K562 (cell line): ENCODE data around the gene ZBTB9. TPM values are rescaled to one million over a fixed set of nuclear protein-coding genes. Genes with fewer than 3 reads are reported as not detected.
A peak's percentile ranks its signal among the peaks of the same experiment; 100 is the strongest.

Source experiments
- ARNT ChIP-seq, 2 experiments: fragments of 450-650 bp; IDR thresholded peaks; 2 replicates each; pipeline ENCODE4 v1.6.1; 2016; ENCODE audit warnings: mild to moderate bottlenecking in 1 of 2
- ATF1 ChIP-seq, 2 experiments: fragments of 450-650 bp in 1 of 2; IDR thresholded peaks; 2 replicates each; pipeline ENCODE4 v1.6.1; 2016; ENCODE audit warnings: missing compliant biosample characterization in 1 of 2, missing genetic modification characterization in 1 of 2
- DPF2 ChIP-seq: fragments of 450-650 bp; IDR thresholded peaks from 2 replicates; pipeline ENCODE4 v1.6.1; 2016
- ETV1 ChIP-seq: fragments of 450-650 bp; conservative IDR thresholded peaks from 2 replicates; pipeline ENCODE4 v1.6.1; 2016; ENCODE audit warnings: missing genetic modification characterization, control low read depth, low read depth, missing compliant biosample characterization
- KDM1A ChIP-seq, 2 experiments: fragments of 450-650 bp; IDR thresholded peaks; 2 replicates each; pipeline ENCODE4 v1.6.1; 2016; ENCODE audit warnings: mild to moderate bottlenecking in 2 of 2
- MYBL2 ChIP-seq, 2 experiments: fragments of 450-650 bp in 1 of 2; sonication (generic) in 1 of 2; formaldehyde crosslinking in 1 of 2; IDR thresholded peaks; 2 replicates each; pipeline versions ENCODE4 v1.6.1 to v1.8.1; 2017 to 2022; ENCODE audit warnings: borderline replicate concordance in 1 of 2, inconsistent platforms in 1 of 2, low read depth in 1 of 2, mild to moderate bottlenecking in 1 of 2, missing genetic modification reagents in 1 of 2, moderate library complexity in 1 of 2
- POLR2B ChIP-seq: fragments of 450-650 bp; IDR thresholded peaks from 2 replicates; pipeline ENCODE4 v1.6.1; 2018; ENCODE audit warnings: low read depth; ENCODE audit not compliant: partially characterized antibody
- SAP30 ChIP-seq: fragments of 200-600 bp; sonication (generic); IDR thresholded peaks from 2 replicates; pipeline ENCODE4 v1.6.1; 2012; ENCODE audit warnings: borderline replicate concordance, low read depth, mild to moderate bottlenecking, moderate library complexity, low read length, control low read depth, inconsistent platforms; ENCODE audit not compliant: insufficient read depth, poor library complexity, severe bottlenecking
- STAT5B ChIP-seq: fragments of 250-450 bp; sonication (Bioruptor Pico); IDR thresholded peaks from 2 replicates; pipeline ENCODE4 v1.8.0; 2021; ENCODE audit warnings: mild to moderate bottlenecking, inconsistent platforms
- TAF7 ChIP-seq: fragments of 450-650 bp; IDR thresholded peaks from 2 replicates; pipeline ENCODE4 v1.6.1; 2016; ENCODE audit warnings: missing genetic modification characterization, missing compliant biosample characterization
- TEAD4 ChIP-seq, 2 experiments: sonication (generic) in 1 of 2; formaldehyde crosslinking in 1 of 2; IDR thresholded peaks; 2 replicates each; pipeline versions ENCODE4 v1.6.1 to v1.8.0; 2012 to 2022; ENCODE audit warnings: borderline replicate concordance in 1 of 2, inconsistent platforms in 1 of 2, low read length in 1 of 2, mild to moderate bottlenecking in 1 of 2, missing genetic modification reagents in 1 of 2
- ZNF24 ChIP-seq: fragments of 450-650 bp; IDR thresholded peaks from 2 replicates; pipeline ENCODE4 v1.6.1; 2016
- polyA plus RNA-seq, 8 experiments: library from polyadenylated mRNA; depleted of rRNA in 4 of 8; stranded (reverse) in 5 of 8; unstranded in 3 of 8; fragments of >200 nt; fragmentation: Nextera tagmentation in 2 of 8; fragmentation: Illumina TruSeq in 1 of 8; extraction: Ambion mirVana in 2 of 8; extraction: Trizol in 1 of 8; gene quantifications; 2 replicates each; pipeline versions ENCODE4 v1.2.1 to v1.2.3, GENCODE V29; 2011 to 2014; ENCODE audit warnings: inconsistent platforms in 1 of 8, missing spikeins in 1 of 8
- total RNA-seq, 7 experiments: library from RNA; depleted of rRNA in 6 of 7; stranded (reverse); fragments of >200 nt in 6 of 7; fragmentation: Illumina TruSeq in 2 of 7; extraction: Trizol in 2 of 7; gene quantifications; 2 replicates each; pipeline versions ENCODE4 v1.2.1 to v1.2.3, GENCODE V29; 2011 to 2021; ENCODE audit warnings: low replicate concordance in 1 of 7
- TF ChIP-seq, protein P1 (sequence below): fragments of 450-650 bp; IDR thresholded peaks from 2 replicates; pipeline ENCODE4 v1.6.1; 2016
- TF ChIP-seq, protein P2 (sequence below), 2 experiments: IDR thresholded peaks; 2 replicates each; pipeline ENCODE4 v1.6.1; 2012; ENCODE audit warnings: improper control_type of control experiment in 2 of 2, low read depth in 2 of 2, low read length in 2 of 2, borderline replicate concordance in 1 of 2
- TF ChIP-seq, protein P3 (sequence below): fragments of 450-650 bp; conservative IDR thresholded peaks from 2 replicates; pipeline ENCODE4 v1.6.1; 2016; ENCODE audit warnings: missing genetic modification characterization, low read depth, mild to moderate bottlenecking, control low read depth, missing compliant biosample characterization
- TF ChIP-seq, protein P4 (sequence below): fragments of 250-450 bp; sonication (Bioruptor Pico); IDR thresholded peaks from 2 replicates; pipeline ENCODE4 v1.4.0; 2020; ENCODE audit warnings: borderline replicate concordance
- TF ChIP-seq, protein P5 (sequence below): fragments of 450-650 bp; IDR thresholded peaks from 2 replicates; pipeline ENCODE4 v1.6.1; 2016; ENCODE audit warnings: low read depth, mild to moderate bottlenecking, moderate library complexity

Gene ZBTB9
- total and polyA plus RNA-seq, 9 of the 15 experiments (the other 6 are each of a cell fraction or from before 2014, with no cell fraction given) = 1.9 to 19.5 (median 10.4) TPM

DNA sequence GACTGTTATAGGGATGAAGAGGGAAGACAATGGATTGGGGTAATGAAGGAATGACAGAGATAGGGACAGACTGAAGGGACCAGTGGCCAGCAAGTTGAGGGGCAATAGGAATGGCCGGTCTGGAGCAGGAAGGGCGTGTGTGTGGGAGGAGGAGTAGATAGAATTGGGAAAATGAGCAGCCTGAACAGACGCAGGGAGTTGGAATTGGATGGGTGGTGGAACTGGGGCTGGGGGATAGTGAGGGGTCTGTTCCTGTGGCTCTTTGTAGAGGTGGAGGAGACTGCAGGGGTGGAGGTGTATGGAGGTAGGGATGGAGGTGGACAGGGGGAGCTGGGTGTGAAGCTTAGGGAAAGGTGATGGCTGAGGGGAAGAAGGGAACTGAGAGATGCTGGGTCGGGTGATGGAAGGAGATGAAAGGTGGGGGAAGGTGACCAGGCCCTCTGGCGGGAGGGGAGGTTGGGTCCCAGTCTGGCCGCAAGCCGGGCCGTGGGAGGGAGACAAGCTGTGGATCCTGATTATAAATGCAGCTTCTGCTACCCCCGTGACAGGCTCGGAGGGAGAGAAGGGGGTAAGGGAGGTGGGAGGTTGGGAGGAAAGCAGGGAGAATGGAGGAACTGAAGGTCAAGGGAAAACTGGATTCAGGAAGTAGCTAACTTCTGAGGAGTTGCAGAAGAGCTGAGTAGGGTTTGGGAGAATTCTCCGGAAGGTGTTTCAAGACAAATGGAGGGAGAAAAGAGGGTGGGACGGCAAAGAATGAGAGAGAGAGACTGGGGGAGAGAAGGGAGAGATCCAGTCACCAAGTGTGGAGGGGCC, 29.3 kb upstream of the ZBTB9 start (continued):
- TF ChIP-seq, protein P1, sequence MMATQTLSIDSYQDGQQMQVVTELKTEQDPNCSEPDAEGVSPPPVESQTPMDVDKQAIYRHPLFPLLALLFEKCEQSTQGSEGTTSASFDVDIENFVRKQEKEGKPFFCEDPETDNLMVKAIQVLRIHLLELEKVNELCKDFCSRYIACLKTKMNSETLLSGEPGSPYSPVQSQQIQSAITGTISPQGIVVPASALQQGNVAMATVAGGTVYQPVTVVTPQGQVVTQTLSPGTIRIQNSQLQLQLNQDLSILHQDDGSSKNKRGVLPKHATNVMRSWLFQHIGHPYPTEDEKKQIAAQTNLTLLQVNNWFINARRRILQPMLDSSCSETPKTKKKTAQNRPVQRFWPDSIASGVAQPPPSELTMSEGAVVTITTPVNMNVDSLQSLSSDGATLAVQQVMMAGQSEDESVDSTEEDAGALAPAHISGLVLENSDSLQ = peak; percentile 35
- TF ChIP-seq ARNT (IDR thresholded peaks at IDR 0.05) (peak; percentile 80 to 94; a peak in 3 of 4 replicates), KDM1A (IDR thresholded peaks at IDR 0.05) (peak; percentile 74 to 75; a peak in 3 of 4 replicates), POLR2B (peak; percentile 94), ZNF24 (peak; percentile 10; the same call in 1 of the 2 replicates), MYBL2 (IDR thresholded peaks at IDR 0.05; ENCODE audit: low read depth) (0 out of 2 replicates have a peak, but pooled peaks have one; percentile 14), MYBL2 (CRISPR knock-in tag; IDR thresholded peaks at IDR 0.05; ENCODE audit: borderline replicate concordance) (no peak), ATF1 (CRISPR knock-in tag; IDR thresholded peaks at IDR 0.05) (no peak), ATF1 (tag; IDR thresholded peaks at IDR 0.05) (0 out of 2 replicates have a peak, but pooled peaks have one; percentile 14), ETV1 (peak; percentile 15; the same call in 1 of the 2 replicates), TAF7 (tag) (peak; percentile 71), STAT5B (CRISPR knock-in tag) (no peak), TEAD4 (IDR thresholded peaks at IDR 0.05; ENCODE audit: low read length) (0 out of 2 replicates have a peak, but pooled peaks have one; percentile 45), TEAD4 (CRISPR knock-in tag; IDR thresholded peaks at IDR 0.05; ENCODE audit: borderline replicate concordance) (no peak), DPF2 (peak; percentile 92), SAP30 (peak; percentile 43)
- TF ChIP-seq, protein P2, sequence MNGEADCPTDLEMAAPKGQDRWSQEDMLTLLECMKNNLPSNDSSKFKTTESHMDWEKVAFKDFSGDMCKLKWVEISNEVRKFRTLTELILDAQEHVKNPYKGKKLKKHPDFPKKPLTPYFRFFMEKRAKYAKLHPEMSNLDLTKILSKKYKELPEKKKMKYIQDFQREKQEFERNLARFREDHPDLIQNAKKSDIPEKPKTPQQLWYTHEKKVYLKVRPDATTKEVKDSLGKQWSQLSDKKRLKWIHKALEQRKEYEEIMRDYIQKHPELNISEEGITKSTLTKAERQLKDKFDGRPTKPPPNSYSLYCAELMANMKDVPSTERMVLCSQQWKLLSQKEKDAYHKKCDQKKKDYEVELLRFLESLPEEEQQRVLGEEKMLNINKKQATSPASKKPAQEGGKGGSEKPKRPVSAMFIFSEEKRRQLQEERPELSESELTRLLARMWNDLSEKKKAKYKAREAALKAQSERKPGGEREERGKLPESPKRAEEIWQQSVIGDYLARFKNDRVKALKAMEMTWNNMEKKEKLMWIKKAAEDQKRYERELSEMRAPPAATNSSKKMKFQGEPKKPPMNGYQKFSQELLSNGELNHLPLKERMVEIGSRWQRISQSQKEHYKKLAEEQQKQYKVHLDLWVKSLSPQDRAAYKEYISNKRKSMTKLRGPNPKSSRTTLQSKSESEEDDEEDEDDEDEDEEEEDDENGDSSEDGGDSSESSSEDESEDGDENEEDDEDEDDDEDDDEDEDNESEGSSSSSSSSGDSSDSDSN (IDR thresholded peaks at IDR 0.05; ENCODE audit: borderline replicate concordance in 1 of 2, low read depth in 2 of 2, low read length in 2 of 2) = peak; percentile 39 to 65; a peak in 1 of 4 replicates
- TF ChIP-seq, protein P3, sequence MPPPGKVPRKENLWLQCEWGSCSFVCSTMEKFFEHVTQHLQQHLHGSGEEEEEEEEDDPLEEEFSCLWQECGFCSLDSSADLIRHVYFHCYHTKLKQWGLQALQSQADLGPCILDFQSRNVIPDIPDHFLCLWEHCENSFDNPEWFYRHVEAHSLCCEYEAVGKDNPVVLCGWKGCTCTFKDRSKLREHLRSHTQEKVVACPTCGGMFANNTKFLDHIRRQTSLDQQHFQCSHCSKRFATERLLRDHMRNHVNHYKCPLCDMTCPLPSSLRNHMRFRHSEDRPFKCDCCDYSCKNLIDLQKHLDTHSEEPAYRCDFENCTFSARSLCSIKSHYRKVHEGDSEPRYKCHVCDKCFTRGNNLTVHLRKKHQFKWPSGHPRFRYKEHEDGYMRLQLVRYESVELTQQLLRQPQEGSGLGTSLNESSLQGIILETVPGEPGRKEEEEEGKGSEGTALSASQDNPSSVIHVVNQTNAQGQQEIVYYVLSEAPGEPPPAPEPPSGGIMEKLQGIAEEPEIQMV (tag) = 0 out of 2 replicates have a peak, but pooled peaks have one; percentile 12
- TF ChIP-seq, protein P4, sequence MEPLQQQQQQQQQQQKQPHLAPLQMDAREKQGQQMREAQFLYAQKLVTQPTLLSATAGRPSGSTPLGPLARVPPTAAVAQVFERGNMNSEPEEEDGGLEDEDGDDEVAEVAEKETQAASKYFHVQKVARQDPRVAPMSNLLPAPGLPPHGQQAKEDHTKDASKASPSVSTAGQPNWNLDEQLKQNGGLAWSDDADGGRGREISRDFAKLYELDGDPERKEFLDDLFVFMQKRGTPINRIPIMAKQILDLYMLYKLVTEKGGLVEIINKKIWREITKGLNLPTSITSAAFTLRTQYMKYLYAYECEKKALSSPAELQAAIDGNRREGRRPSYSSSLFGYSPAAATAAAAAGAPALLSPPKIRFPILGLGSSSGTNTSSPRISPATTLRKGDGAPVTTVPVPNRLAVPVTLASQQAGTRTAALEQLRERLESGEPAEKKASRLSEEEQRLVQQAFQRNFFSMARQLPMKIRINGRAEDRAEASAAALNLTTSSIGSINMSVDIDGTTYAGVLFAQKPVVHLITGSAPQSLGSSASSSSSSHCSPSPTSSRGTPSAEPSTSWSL (CRISPR knock-in tag) = no peak
- TF ChIP-seq, protein P5, sequence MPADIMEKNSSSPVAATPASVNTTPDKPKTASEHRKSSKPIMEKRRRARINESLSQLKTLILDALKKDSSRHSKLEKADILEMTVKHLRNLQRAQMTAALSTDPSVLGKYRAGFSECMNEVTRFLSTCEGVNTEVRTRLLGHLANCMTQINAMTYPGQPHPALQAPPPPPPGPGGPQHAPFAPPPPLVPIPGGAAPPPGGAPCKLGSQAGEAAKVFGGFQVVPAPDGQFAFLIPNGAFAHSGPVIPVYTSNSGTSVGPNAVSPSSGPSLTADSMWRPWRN = 0 out of 2 replicates have a peak, but pooled peaks have one; percentile 14
